Caco-2 (cell line): ENCODE data around the gene CFAP299. TPM values are rescaled to one million over a fixed set of nuclear protein-coding genes. Genes with fewer than 3 reads are reported as not detected.

Experiments used
- BruUV-seq: library from RNA; stranded (reverse); fragments of 400-500 nt; replicated peaks from 2 replicates; lab custom pipeline; 2021; lab: Mats Ljungman, UMichigan
- CTCF ChIA-PET: fragments of 300-600 bp; sonication (Branson Sonifier 250); formaldehyde crosslinking; loops from one replicate; lab custom pipeline; 2022; ENCODE audit warnings: antibody characterized with exemption; lab: Charles Lee
- POLR2A ChIA-PET: fragments of 300-600 bp; sonication (Branson Sonifier 250); formaldehyde crosslinking; loops from one replicate; lab custom pipeline; 2022; ENCODE audit warnings: antibody characterized with exemption; lab: Charles Lee
- DNase-seq, 2 experiments: peaks; one replicate each; pipeline versions ENCODE4 v3.0.0 to v3.0.0-alpha.2; 2020 to 2022
- H3K27me3 ChIP-seq: replicated peaks from 2 replicates; pipeline ENCODE4 v1.6.0; 2011; ENCODE audit warnings: low read length; ENCODE audit not compliant: control insufficient read depth, insufficient read depth
- H3K36me3 ChIP-seq: 2 replicates; pipeline ENCODE4 v1.5.1; 2011; ENCODE audit warnings: low read length; ENCODE audit not compliant: control insufficient read depth, insufficient read depth
- H3K4me1 ChIP-seq: fragments of 250-450 bp; sonication (Bioruptor Pico); 2 replicates; pipeline ENCODE4 v1.5.1; 2020; ENCODE audit warnings: mild to moderate bottlenecking
- H3K4me3 ChIP-seq: 2 replicates; pipeline ENCODE4 v1.5.1; 2011; ENCODE audit warnings: low read depth, mild to moderate bottlenecking, control low read depth, low read length
- H3K9me3 ChIP-seq: fragments of 250-450 bp; sonication (Bioruptor Pico); 2 replicates; pipeline ENCODE4 v1.5.1; 2020; ENCODE audit warnings: mild to moderate bottlenecking, moderate library complexity
- H3K27ac Mint-ChIP-seq: one replicate; pipeline ENCODE4 v1.8.0; 2022; ENCODE audit warnings: mixed read lengths; ENCODE audit not compliant: unreplicated experiment
- H3K27me3 Mint-ChIP-seq: one replicate; pipeline ENCODE4 v1.8.0; 2022; ENCODE audit warnings: mixed read lengths; ENCODE audit not compliant: insufficient read depth, unreplicated experiment
- H3K36me3 Mint-ChIP-seq: one replicate; pipeline ENCODE4 v1.8.0; 2022; ENCODE audit warnings: mild to moderate bottlenecking, mixed read lengths; ENCODE audit not compliant: insufficient read depth, unreplicated experiment
- H3K4me1 Mint-ChIP-seq: one replicate; pipeline ENCODE4 v1.8.0; 2022; ENCODE audit warnings: low read depth, mixed read lengths; ENCODE audit not compliant: unreplicated experiment
- H3K4me3 Mint-ChIP-seq: one replicate; pipeline ENCODE4 v1.8.0; 2022; ENCODE audit warnings: mild to moderate bottlenecking, moderate library complexity, mixed read lengths; ENCODE audit not compliant: unreplicated experiment
- H3K9me3 Mint-ChIP-seq: one replicate; pipeline ENCODE4 v1.8.0; 2022; ENCODE audit warnings: mixed read lengths; ENCODE audit not compliant: unreplicated experiment
- CTCF ChIP-seq, 2 experiments: fragments of 200-600 bp in 1 of 2; IDR thresholded peaks; 1 replicate in 1 of 2; 2 replicates in 1 of 2; pipeline versions ENCODE4 v1.5.1 to v1.8.0; 2011 to 2022; ENCODE audit warnings: antibody characterized with exemption in 1 of 2, control low read depth in 1 of 2, inconsistent platforms in 1 of 2, low read depth in 1 of 2, low read length in 1 of 2, mild to moderate bottlenecking in 1 of 2, moderate library complexity in 1 of 2; ENCODE audit not compliant: insufficient read depth in 1 of 2, severe bottlenecking in 1 of 2, unreplicated experiment in 1 of 2
- intact Hi-C: fragments of 100-400 bp; cut with micrococcal nuclease; formaldehyde crosslinking; loops from one replicate; pipeline ENCODE4 v1.10.0; 2022; ENCODE audit not compliant: unreplicated experiment
- total RNA-seq: library from RNA; stranded (reverse); gene quantifications from 2 replicates; pipeline ENCODE4 v1.2.3, GENCODE V29; 2022

CFAP299 gene
- total RNA-seq, 1 experiment from 2014 or later, result not detected

- POLR2A ChIA-PET, result no interaction called here
These were observed 180.0 kb downstream of the CFAP299 start for GRCh38 chr4:80515496-80515895.

GRCh38 chr4:80521438-80521837 is 185.9 kb downstream of the CFAP299 start:
- H3K4me1 Mint-ChIP-seq, result no peaks in the 10 kb centered on the region
- Histone ChIP-seq H3K27me3 (no peaks in the 10 kb centered on the region), H3K9me3 (no peaks in the 10 kb centered on the region), H3K4me1 (no peaks in the 10 kb centered on the region), H3K36me3 (no peaks in the 10 kb centered on the region), H3K4me3 (no peak overlapping the region)
- no TSS peak for BruUV-seq
- POLR2A ChIA-PET, result no interaction called here
- no peak overlapping the region for H3K4me3 Mint-ChIP-seq
- no peak for TF ChIP-seq CTCF (IDR thresholded peaks at IDR 0.05; ENCODE audit: insufficient read depth in 1 of 2, low read depth in 1 of 2, low read length in 1 of 2, severe bottlenecking in 1 of 2, unreplicated experiment in 1 of 2)
- H3K27ac Mint-ChIP-seq, result no peak overlapping the region
- intact Hi-C loops, result no loop called here
- no peaks in the 10 kb centered on the region for H3K27me3 Mint-ChIP-seq
- H3K36me3 Mint-ChIP-seq, result no peaks in the 10 kb centered on the region
- no peak for DNase-seq
- CTCF ChIA-PET, result no interaction called here
- no peaks in the 10 kb centered on the region for H3K9me3 Mint-ChIP-seq

More at GRCh38 chr4:80515496-80515895, 180.0 kb downstream of the CFAP299 start:
- H3K4me1 ChIP-seq, result no peaks in the 10 kb centered on the region
- Mint-ChIP-seq H3K4me1 (no peaks in the 10 kb centered on the region), H3K36me3 (no peaks in the 10 kb centered on the region), H3K4me3 (no peak overlapping the region), H3K27ac (no peak overlapping the region), H3K9me3 (no peaks in the 10 kb centered on the region), H3K27me3 (no peaks in the 10 kb centered on the region)
- CTCF ChIA-PET, result no interaction called here
- no TSS peak for BruUV-seq
- intact Hi-C loops, result no loop called here
- DNase-seq, result no peak
- H3K36me3 ChIP-seq, result no peaks in the 10 kb centered on the region
- no peak for TF ChIP-seq CTCF (IDR thresholded peaks at IDR 0.05; ENCODE audit: insufficient read depth in 1 of 2, low read depth in 1 of 2, low read length in 1 of 2, severe bottlenecking in 1 of 2, unreplicated experiment in 1 of 2)
- H3K27me3 ChIP-seq, result no peaks in the 10 kb centered on the region
- no peak overlapping the region for H3K4me3 ChIP-seq
- no peaks in the 10 kb centered on the region for H3K9me3 ChIP-seq

- H3K36me3 Mint-ChIP-seq, result no peaks in the 10 kb centered on the region
These were observed 191.2 kb downstream of the CFAP299 start for GRCh38 chr4:80526697-80527096.

More at GRCh38 chr4:80526697-80527096, 191.2 kb downstream of the CFAP299 start:
- TF ChIP-seq CTCF (IDR thresholded peaks at IDR 0.05; ENCODE audit: insufficient read depth in 1 of 2, low read depth in 1 of 2, low read length in 1 of 2, severe bottlenecking in 1 of 2, unreplicated experiment in 1 of 2), result no peak
- ChIA-PET CTCF (no interaction called here), POLR2A (no interaction called here)
- H3K4me3 ChIP-seq, result no peak overlapping the region
- no peaks in the 10 kb centered on the region for H3K27me3 ChIP-seq
- no peak for DNase-seq
- BruUV-seq, result no TSS peak
- H3K4me1 ChIP-seq, result no peaks in the 10 kb centered on the region
- Mint-ChIP-seq H3K4me1 (no peaks in the 10 kb centered on the region), H3K27ac (no peak overlapping the region), H3K4me3 (no peak overlapping the region), H3K9me3 (no peaks in the 10 kb centered on the region), H3K27me3 (peaks cover 3% of the 10 kb centered on the region)
- intact Hi-C loops, result no loop called here
- H3K36me3 ChIP-seq, result no peaks in the 10 kb centered on the region
- H3K9me3 ChIP-seq, result no peaks in the 10 kb centered on the region
